ENCODE measurements around the gene CDK19. TPM values are rescaled to one million over a fixed set of nuclear protein-coding genes. Genes with fewer than 3 reads are reported as not detected.

Gene CDK19
- total RNA-seq, 3 donors from 2014 or later (not counting 1 experiment from before 2014, with no cell fraction given), result 21.2 to 30.8 (median 25.9) TPM

- H3K36me3 Mint-ChIP-seq, result no peaks in the 10 kb centered on the region
- no peak overlapping the region for H3K27ac ChIP-seq (ENCODE audit: low read length)
- H3K4me3 Mint-ChIP-seq, result no peak overlapping the region
- 100% methylated on average over 2 of the region's 2 CpGs for WGBS (ENCODE audit: insufficient coverage)
- no peaks in the 10 kb centered on the region for H3K9me3 Mint-ChIP-seq
- H3K9me3 ChIP-seq (ENCODE audit: control insufficient read depth, insufficient read depth, low read length), result no peaks in the 10 kb centered on the region
- no peaks in the 10 kb centered on the region for H3K36me3 ChIP-seq (ENCODE audit: control insufficient read depth, insufficient read depth, low read length)
- no peaks in the 10 kb centered on the region for H3K27me3 ChIP-seq (ENCODE audit: control insufficient read depth, insufficient read depth, low read length)
- no peak for TF ChIP-seq CTCF (IDR thresholded peaks at IDR 0.05)
- peaks cover 9% of the 10 kb centered on the region for H3K4me1 ChIP-seq (ENCODE audit: control insufficient read depth, insufficient read depth, low read length)
- H3K4me1 Mint-ChIP-seq, result peaks cover 23 to 46% of the 10 kb centered on the region in 2 donors
- intact Hi-C loops (cut with micrococcal nuclease), result no loop called here
- DNase-seq (no peak), ATAC-seq (no peak)
- peak overlapping the region in 1 of 2 donors; percentile 35 for H3K27ac Mint-ChIP-seq
- H3K4me3 ChIP-seq (ENCODE audit: low read length), result no peak overlapping the region
- H3K27me3 Mint-ChIP-seq (ENCODE audit: low read depth in 2 of 2), result no peaks in the 10 kb centered on the region
Observed at GRCh38 chr6:110777636-110778035, 37.6 kb downstream of the CDK19 start.

- Histone ChIP-seq H3K27me3 (ENCODE audit: control insufficient read depth, insufficient read depth, low read length) (no peaks in the 10 kb centered on the region), H3K4me1 (ENCODE audit: control insufficient read depth, insufficient read depth, low read length) (peaks cover 5% of the 10 kb centered on the region), H3K4me3 (ENCODE audit: low read length) (no peak overlapping the region), H3K9me3 (ENCODE audit: control insufficient read depth, insufficient read depth, low read length) (no peaks in the 10 kb centered on the region), H3K27ac (ENCODE audit: low read length) (no peak overlapping the region), H3K36me3 (ENCODE audit: control insufficient read depth, insufficient read depth, low read length) (no peaks in the 10 kb centered on the region)
- Mint-ChIP-seq H3K4me3 (no peak overlapping the region), H3K4me1 (peaks cover 10 to 33% of the 10 kb centered on the region in 2 donors), H3K9me3 (no peaks in the 10 kb centered on the region), H3K27me3 (ENCODE audit: low read depth in 2 of 2) (no peaks in the 10 kb centered on the region), H3K27ac (no peak overlapping the region), H3K36me3 (no peaks in the 10 kb centered on the region)
- intact Hi-C loops (cut with micrococcal nuclease), result no loop called here
- no peak for DNase-seq
- TF ChIP-seq CTCF (IDR thresholded peaks at IDR 0.05), result no peak
- ATAC-seq, result no peak
Observed at GRCh38 chr6:110776413-110776812, 38.9 kb downstream of the CDK19 start.

- Mint-ChIP-seq H3K27me3 (ENCODE audit: low read depth in 2 of 2) (no peaks in the 10 kb centered on the region), H3K27ac (no peak overlapping the region), H3K4me1 (peaks cover 4 to 5% of the 10 kb centered on the region in 2 donors), H3K4me3 (no peak overlapping the region), H3K36me3 (no peaks in the 10 kb centered on the region), H3K9me3 (no peaks in the 10 kb centered on the region)
- ATAC-seq (no peak), DNase-seq (no peak)
- TF ChIP-seq CTCF (IDR thresholded peaks at IDR 0.05), result no peak
- intact Hi-C loops (cut with micrococcal nuclease), result no loop called here
- no peaks in the 10 kb centered on the region for H3K4me1 ChIP-seq (ENCODE audit: control insufficient read depth, insufficient read depth, low read length)
- no peak overlapping the region for H3K27ac ChIP-seq (ENCODE audit: low read length)
- no peak overlapping the region for H3K4me3 ChIP-seq (ENCODE audit: low read length)
- no peaks in the 10 kb centered on the region for H3K9me3 ChIP-seq (ENCODE audit: control insufficient read depth, insufficient read depth, low read length)
- 100% methylated on average over 1 of the region's 2 CpGs for WGBS (ENCODE audit: insufficient coverage)
- no peaks in the 10 kb centered on the region for H3K27me3 ChIP-seq (ENCODE audit: control insufficient read depth, insufficient read depth, low read length)
- no peaks in the 10 kb centered on the region for H3K36me3 ChIP-seq (ENCODE audit: control insufficient read depth, insufficient read depth, low read length)
Observed at GRCh38 chr6:110769923-110770322, 45.3 kb downstream of the CDK19 start.

- ATAC-seq, result no peak
- Mint-ChIP-seq H3K9me3 (no peaks in the 10 kb centered on the region), H3K4me3 (no peak overlapping the region), H3K36me3 (no peaks in the 10 kb centered on the region), H3K4me1 (peaks cover 0 to 5% of the 10 kb centered on the region in 2 donors), H3K27ac (peak overlapping the region in 1 of 2 donors; percentile 44), H3K27me3 (ENCODE audit: low read depth in 2 of 2) (no peaks in the 10 kb centered on the region)
- no peak overlapping the region for H3K4me3 ChIP-seq (ENCODE audit: low read length)
- H3K36me3 ChIP-seq (ENCODE audit: control insufficient read depth, insufficient read depth, low read length), result no peaks in the 10 kb centered on the region
- H3K27me3 ChIP-seq (ENCODE audit: control insufficient read depth, insufficient read depth, low read length), result no peaks in the 10 kb centered on the region
- no peak for DNase-seq
- TF ChIP-seq CTCF (IDR thresholded peaks at IDR 0.05), result no peak
- intact Hi-C loops (cut with micrococcal nuclease), result no loop called here
- no peaks in the 10 kb centered on the region for H3K9me3 ChIP-seq (ENCODE audit: control insufficient read depth, insufficient read depth, low read length)
- H3K27ac ChIP-seq (ENCODE audit: low read length), result no peak overlapping the region
- WGBS (ENCODE audit: insufficient coverage), result 89% methylated on average over 1 of the region's 1 CpG
- no peaks in the 10 kb centered on the region for H3K4me1 ChIP-seq (ENCODE audit: control insufficient read depth, insufficient read depth, low read length)
Observed at GRCh38 chr6:110768057-110768456, 47.2 kb downstream of the CDK19 start.

Measured in natural killer cell (primary cell).